GM10266 (cell line): Measurements from ENCODE around the gene MXRA5.

ENCODE experiments used
- DNase-seq: peaks from one replicate; pipeline ENCODE4 v3.0.0; 2012; ENCODE audit errors: extremely low spot score
- CTCF ChIP-seq: IDR thresholded peaks from 2 replicates; pipeline ENCODE4 v1.5.1; 2012; ENCODE audit warnings: mild to moderate bottlenecking, low read depth; ENCODE audit not compliant: control insufficient read depth, insufficient read depth; ENCODE audit errors: missing control alignments

The MXRA5 gene

GRCh38 chrX:3326681-3327080, 19.8 kb downstream of the MXRA5 start:
- no peak for DNase-seq
- TF ChIP-seq CTCF, result no peak

- no peak for DNase-seq
- TF ChIP-seq CTCF, result no peak
Observed at GRCh38 chrX:3320471-3321046, 25.9 kb downstream of the MXRA5 start.

DNA sequence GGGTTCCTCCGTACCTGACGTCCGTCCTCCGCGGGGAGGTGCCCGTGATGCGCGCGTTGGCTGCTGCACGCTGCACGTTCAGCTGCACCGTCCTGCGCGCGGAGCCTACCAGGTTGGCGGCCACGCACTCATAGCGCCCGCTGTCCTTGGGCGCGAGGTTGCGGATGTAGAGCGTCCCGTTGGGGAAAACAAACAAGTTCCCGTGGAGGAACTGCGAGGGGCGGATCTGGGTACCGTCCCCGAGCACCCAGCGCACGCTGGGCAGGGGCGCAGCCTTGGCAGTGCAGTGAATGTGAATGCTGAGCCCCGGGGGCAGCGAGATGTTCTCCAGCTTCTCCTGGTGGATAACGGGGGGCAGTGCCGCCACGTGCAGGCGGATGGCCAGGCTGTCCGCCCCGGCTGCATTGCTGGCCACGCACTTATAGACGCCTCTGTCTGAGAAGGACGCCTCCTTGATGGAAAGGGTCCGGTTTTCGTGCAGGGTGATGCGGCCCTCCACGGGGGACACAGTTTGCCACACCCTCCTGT, 29.2 kb downstream of the MXRA5 start:
- DNase-seq, result no peak
- no peak for TF ChIP-seq CTCF

DNA sequence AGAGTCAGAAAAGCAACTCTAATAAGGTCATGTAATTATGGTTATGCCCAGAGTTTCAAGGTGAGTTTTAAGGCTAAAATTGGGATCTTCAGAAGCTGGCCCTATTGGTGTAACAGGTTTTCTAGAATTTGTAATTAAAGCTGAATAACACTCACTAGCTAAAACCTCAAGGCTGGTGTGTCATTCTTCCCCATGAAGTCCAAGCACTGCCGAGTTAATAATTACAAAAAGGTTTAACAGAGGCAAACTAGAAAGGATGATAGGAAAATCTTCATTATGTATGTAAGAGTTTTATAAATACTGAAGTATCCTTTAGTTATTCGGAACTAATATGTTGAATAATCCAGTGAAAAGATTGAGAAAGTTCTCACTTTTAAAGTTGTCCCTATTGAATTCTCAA, 34.3 kb downstream of the MXRA5 start:
- DNase-seq, result no peak
- TF ChIP-seq CTCF, result no peak

- no peak for TF ChIP-seq CTCF
- DNase-seq, result no peak
Observed at GRCh38 chrX:3307881-3308280, 38.6 kb downstream of the MXRA5 start.

GRCh38 chrX:3299636-3300035, 46.8 kb downstream of the MXRA5 start:
- DNase-seq, result no peak
- no peak for TF ChIP-seq CTCF

DNA sequence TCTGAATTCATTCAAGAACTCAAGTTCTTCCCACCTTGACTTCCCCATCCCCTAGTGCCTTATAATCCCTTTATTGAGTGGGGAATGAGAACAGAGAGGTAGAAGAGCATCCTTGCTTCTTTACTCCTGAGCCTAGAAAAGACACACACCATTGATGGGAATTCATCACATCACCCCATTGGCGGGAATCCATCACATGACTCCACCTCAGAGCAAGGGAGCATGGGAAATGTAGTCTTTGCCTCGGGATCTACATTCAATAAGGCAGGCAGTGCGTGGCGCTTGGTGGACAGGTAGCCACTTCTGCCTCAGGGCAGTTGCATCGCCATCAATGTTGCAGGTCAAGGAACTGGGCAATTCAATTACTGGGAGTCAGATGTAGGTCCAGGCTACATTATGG, 50.7 kb downstream of the MXRA5 start:
- no peak for DNase-seq
- no peak for TF ChIP-seq CTCF
